Fibroblast of villous mesenchyme (primary cell): Measurements from ENCODE around the gene PTH2R. TPM values are rescaled to one million over a fixed set of nuclear protein-coding genes. Genes with fewer than 3 reads are reported as not detected.

Experiments
- DNase-seq: peaks from one replicate; pipeline ENCODE4 v3.0.0-alpha.2; 2010; ENCODE audit warnings: low read depth
- H3K4me3 ChIP-seq: 2 replicates; pipeline ENCODE4 v1.5.1; 2011; ENCODE audit warnings: low read depth, mild to moderate bottlenecking, low read length
- total RNA-seq: library from RNA; depleted of rRNA; stranded (reverse); fragments of >200 nt; gene quantifications from 2 replicates; pipeline ENCODE4 v1.2.3, GENCODE V29; 2012
- TF ChIP-seq, protein P1 (sequence below): IDR thresholded peaks from 2 replicates; pipeline ENCODE4 v1.5.1; 2012; ENCODE audit warnings: low read depth, mild to moderate bottlenecking, low read length; ENCODE audit not compliant: insufficient read depth

The PTH2R gene, protein sequence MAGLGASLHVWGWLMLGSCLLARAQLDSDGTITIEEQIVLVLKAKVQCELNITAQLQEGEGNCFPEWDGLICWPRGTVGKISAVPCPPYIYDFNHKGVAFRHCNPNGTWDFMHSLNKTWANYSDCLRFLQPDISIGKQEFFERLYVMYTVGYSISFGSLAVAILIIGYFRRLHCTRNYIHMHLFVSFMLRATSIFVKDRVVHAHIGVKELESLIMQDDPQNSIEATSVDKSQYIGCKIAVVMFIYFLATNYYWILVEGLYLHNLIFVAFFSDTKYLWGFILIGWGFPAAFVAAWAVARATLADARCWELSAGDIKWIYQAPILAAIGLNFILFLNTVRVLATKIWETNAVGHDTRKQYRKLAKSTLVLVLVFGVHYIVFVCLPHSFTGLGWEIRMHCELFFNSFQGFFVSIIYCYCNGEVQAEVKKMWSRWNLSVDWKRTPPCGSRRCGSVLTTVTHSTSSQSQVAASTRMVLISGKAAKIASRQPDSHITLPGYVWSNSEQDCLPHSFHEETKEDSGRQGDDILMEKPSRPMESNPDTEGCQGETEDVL
- total RNA-seq, result 0.43 and 0.64 TPM in 2 replicates

DNA sequence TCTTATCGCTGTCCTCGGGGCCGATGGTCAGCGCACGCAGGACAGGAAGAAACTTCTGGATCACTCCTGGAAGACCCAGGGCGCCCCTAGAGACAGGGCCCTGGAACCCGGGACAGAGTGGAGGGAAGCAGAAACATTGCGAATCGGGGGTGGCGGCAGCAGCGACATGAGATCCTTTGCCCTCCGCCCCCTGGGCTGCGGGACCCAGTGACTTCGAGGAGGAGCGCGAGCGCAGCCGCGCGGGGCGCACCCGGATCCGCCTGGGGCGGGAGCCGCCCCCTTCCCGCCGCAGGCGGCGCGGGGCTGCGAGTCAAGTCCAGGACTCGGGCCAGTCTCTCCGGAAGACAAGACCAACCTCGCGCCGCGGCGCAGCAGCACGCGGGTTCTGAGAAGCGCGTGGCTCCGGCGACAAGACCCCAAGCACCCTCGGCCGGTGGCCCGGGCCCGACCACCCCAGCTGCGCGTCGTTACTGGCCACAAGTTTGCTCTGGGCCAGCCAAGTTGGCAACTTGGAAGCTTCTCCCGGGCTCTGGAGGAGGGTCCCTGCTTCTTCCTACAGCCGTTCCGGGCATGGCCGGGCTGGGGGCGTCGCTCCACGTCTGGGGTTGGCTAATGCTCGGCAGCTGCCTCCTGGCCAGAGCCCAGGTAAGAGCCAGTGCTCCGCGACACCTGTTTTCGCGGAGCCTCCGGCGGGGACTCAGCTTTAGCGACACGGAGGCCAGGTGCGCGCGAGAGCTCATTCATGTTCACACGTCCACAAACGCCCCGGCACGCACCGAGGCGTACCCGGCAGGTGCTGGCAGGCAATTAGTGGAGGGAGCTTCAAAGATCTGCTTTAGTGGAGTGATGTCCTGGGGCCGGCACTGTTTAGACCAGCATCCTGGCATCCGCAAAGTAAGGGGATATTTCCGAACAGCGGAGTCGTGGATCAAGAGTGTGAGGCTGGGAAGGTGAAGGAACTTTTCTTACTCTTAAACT lies at the start of gene PTH2R:
PTH2R (plus strand) TSS at position 319 of the 978 bp plus-strand sequence; CDS start at position 571, 252 bp downstream.
- no peak for DNase-seq
- TF ChIP-seq, protein P1, sequence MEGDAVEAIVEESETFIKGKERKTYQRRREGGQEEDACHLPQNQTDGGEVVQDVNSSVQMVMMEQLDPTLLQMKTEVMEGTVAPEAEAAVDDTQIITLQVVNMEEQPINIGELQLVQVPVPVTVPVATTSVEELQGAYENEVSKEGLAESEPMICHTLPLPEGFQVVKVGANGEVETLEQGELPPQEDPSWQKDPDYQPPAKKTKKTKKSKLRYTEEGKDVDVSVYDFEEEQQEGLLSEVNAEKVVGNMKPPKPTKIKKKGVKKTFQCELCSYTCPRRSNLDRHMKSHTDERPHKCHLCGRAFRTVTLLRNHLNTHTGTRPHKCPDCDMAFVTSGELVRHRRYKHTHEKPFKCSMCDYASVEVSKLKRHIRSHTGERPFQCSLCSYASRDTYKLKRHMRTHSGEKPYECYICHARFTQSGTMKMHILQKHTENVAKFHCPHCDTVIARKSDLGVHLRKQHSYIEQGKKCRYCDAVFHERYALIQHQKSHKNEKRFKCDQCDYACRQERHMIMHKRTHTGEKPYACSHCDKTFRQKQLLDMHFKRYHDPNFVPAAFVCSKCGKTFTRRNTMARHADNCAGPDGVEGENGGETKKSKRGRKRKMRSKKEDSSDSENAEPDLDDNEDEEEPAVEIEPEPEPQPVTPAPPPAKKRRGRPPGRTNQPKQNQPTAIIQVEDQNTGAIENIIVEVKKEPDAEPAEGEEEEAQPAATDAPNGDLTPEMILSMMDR, result no peak
- H3K4me3 ChIP-seq, result peak within 1 kb of the TSS; percentile 9

DNA sequence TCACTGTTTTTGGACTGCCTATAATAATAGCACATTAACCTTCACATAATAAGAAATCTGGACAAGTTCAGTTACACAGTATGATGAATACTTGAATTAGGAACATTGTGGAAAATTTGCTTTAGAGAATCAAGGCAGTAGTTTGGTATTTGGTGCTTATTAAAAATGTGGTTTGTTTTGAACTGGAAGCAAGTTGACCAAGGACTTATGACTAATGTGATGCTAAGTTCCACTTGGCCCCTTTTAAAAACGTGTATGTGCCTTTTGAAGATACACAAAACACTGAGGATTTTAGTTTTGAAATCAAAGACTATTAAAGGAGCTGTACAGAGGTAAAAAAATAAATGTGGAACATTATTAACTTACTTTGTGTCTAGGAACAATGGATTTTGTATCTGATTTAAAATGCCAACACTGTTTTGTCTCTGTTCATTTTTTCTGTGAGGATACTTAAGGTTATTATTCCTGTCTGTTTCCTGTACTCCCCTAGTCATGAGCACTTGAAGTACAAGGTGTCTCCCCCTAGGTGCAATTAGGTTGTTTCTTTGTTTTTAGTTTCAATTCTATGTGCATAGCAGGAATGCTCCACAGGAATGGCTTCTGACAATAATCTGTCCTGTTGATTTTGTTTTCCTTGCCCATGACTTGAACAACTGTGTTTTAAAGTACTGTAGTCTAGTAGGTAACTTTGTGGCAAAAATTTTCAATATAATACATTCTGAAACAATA lies 49.6 kb upstream of the PTH2R start:
- DNase-seq, result peak; percentile 32
- TF ChIP-seq, protein P1, result no peak
- H3K4me3 ChIP-seq, result no peak overlapping the region

DNA sequence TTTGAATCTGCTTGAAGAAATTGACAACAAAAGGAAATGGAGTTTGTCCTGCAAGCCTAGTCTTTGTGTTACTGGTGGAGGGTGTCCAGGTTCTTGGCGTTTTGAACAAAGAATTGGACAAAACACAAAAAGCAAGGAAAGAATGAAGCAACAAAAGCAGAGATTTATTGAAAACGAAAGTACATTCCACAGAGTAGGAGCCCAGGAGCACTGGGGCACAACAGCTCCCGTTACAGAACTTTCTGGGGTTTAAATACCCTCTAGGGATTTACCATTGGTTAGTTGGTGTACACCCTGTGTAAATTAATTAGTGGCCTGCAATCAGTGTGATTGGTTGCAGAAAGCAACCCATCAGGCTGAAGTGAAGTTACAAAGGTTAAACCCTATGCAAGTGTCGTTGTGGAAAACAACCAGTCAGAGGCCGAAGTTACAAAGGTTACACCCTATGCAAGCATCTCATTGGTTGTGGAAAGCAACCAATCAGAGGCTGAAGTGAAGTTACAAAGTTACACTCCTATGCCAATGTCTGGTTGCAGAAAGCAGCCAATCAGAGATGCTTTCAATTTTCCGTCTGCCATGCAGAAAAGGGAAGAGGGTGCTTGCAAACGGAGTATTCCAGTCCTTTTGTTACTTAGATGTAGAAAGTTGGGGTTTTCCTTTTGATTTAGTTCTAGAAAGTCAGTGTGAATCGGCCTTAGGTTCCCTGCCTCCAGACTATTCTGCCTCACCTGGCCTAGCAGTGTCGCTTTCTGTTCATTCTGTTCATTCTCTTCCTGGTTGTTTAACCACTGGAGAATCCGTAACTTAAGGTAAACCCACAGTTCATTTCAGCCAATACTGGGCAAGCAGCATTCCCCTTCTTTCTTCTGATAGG lies 47.6 kb upstream of the PTH2R start:
- TF ChIP-seq, protein P1, result no peak
- peak; percentile 71 for DNase-seq
- peak overlapping the region; percentile 52 for H3K4me3 ChIP-seq

DNA sequence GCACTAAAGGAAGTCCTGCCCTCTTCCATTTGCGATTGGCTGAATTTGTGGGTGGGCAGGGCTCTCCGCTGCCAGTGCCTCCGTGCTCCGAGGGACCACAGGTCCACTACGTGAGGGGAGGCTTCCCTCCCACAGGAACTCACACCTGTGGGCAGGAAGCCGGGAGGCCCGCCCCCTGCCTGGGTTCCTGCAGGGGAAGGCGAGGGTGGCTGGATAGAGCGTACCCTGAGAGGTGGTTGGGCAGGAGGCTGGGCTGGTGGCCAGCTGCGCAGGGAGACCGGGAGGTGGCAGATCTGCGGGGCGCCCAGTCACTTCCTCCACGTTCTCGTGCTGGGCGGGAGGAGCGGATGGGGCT lies 47.0 kb upstream of the PTH2R start:
- H3K4me3 ChIP-seq, result peak overlapping the region; percentile 52
- no peak for DNase-seq
- TF ChIP-seq, protein P1, result no peak

DNA sequence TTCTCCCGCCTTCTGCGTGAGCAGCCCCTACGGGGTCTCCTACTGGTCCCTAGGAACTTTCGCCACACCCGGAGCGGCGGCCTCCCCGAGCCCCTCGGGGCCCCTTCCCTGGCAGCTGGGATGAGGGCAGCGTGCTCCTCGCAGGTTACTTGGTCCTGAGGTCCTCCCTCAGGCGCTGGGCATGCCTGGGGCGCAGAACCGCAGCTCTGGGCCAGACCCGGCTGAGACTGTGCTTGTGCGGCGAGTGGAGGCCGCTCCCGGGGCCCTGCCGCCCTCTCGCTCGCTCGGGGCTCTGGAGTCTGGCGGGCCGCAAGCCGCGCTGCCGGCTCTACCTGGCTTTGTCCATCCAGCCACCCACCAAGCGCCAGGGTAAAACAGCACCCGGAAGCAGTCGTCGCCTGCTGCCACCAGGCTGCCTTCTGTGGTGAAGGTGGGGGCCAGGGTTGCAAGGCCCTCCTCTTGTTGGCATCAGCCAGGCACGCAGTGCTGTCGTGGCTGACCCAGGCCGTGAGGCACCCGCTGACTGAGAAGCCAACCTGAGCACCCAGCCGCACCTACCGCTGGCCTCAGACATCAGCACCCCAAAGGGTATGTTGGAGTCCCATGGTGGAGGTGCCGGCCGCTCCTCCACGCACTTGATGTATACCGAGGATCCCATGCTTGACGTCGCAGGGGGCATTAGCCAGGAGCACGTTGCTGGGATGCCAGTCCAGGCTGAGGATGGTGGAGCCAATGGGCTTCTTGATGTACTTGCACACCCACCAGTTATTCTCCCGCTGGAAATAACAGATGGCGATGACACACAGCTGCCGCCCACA lies 46.1 kb upstream of the PTH2R start:
- H3K4me3 ChIP-seq, result no peak overlapping the region
- no peak for DNase-seq
- TF ChIP-seq, protein P1, result no peak
